ENCODE measurements around the gene RAB32. TPM values are rescaled to one million over a fixed set of nuclear protein-coding genes. Genes with fewer than 3 reads are reported as not detected.

The RAB32 gene
- total RNA-seq (21.4 TPM), polyA plus RNA-seq (ENCODE audit: insufficient read depth in 1 of 8, insufficient read length in 8 of 8, low replicate concordance in 1 of 8) (10 to 100 TPM; 14.6 to 29.5 (median 16.7) TPM)
- long read RNA-seq, donor 1, transcript RAB32-201 (3 exons, 1,217 nt): major isoform, 8 of 8 reads
- long read RNA-seq, donor 1, partial matches to known transcripts: 0 of 8 reads
- long read RNA-seq, donor 1, other reads (novel, unspliced or antisense): 0 of 8 reads
- long read RNA-seq, donor 2: 0 reads
- long read RNA-seq, donor 3, transcript RAB32-201 (3 exons, 1,217 nt): major isoform, 11 of 11 reads
- long read RNA-seq, donor 3, partial matches to known transcripts: 0 of 11 reads
- long read RNA-seq, donor 3, other reads (novel, unspliced or antisense): 0 of 11 reads
- long read RNA-seq, donor 4, transcript RAB32-201 (3 exons, 1,217 nt): major isoform, 10 of 10 reads
- long read RNA-seq, donor 4, partial matches to known transcripts: 0 of 10 reads
- long read RNA-seq, donor 4, other reads (novel, unspliced or antisense): 0 of 10 reads
- long read RNA-seq, donor 5, transcript RAB32-201 (3 exons, 1,217 nt): major isoform, 40 of 63 reads
- long read RNA-seq, donor 5, partial matches to known transcripts: 23 of 63 reads
- long read RNA-seq, donor 5, other reads (novel, unspliced or antisense): 0 of 63 reads
- long read RNA-seq, donor 6, transcript RAB32-201 (3 exons, 1,217 nt): major isoform, 32 of 32 reads
- long read RNA-seq, donor 6, partial matches to known transcripts: 0 of 32 reads
- long read RNA-seq, donor 6, other reads (novel, unspliced or antisense): 0 of 32 reads
- long read RNA-seq, donor 7, transcript RAB32-201 (3 exons, 1,217 nt): major isoform, 27 of 58 reads
- long read RNA-seq, donor 7, partial matches to known transcripts: 31 of 58 reads
- long read RNA-seq, donor 7, other reads (novel, unspliced or antisense): 0 of 58 reads
- long read RNA-seq, donor 8, transcript RAB32-201 (3 exons, 1,217 nt): major isoform, 14 of 19 reads
- long read RNA-seq, donor 8, partial matches to known transcripts: 5 of 19 reads
- long read RNA-seq, donor 8, other reads (novel, unspliced or antisense): 0 of 19 reads
- long read RNA-seq, donor 9, transcript RAB32-201 (3 exons, 1,217 nt): major isoform, 7 of 20 reads
- long read RNA-seq, donor 9, partial matches to known transcripts: 13 of 20 reads
- long read RNA-seq, donor 9, other reads (novel, unspliced or antisense): 0 of 20 reads
- long read RNA-seq, donor 10, transcript RAB32-201 (3 exons, 1,217 nt): major isoform, 19 of 26 reads
- long read RNA-seq, donor 10, partial matches to known transcripts: 7 of 26 reads
- long read RNA-seq, donor 10, other reads (novel, unspliced or antisense): 0 of 26 reads
- long read RNA-seq, donor 11, transcript RAB32-201 (3 exons, 1,217 nt): major isoform, 17 of 17 reads
- long read RNA-seq, donor 11, partial matches to known transcripts: 0 of 17 reads
- long read RNA-seq, donor 11, other reads (novel, unspliced or antisense): 0 of 17 reads

DNA sequence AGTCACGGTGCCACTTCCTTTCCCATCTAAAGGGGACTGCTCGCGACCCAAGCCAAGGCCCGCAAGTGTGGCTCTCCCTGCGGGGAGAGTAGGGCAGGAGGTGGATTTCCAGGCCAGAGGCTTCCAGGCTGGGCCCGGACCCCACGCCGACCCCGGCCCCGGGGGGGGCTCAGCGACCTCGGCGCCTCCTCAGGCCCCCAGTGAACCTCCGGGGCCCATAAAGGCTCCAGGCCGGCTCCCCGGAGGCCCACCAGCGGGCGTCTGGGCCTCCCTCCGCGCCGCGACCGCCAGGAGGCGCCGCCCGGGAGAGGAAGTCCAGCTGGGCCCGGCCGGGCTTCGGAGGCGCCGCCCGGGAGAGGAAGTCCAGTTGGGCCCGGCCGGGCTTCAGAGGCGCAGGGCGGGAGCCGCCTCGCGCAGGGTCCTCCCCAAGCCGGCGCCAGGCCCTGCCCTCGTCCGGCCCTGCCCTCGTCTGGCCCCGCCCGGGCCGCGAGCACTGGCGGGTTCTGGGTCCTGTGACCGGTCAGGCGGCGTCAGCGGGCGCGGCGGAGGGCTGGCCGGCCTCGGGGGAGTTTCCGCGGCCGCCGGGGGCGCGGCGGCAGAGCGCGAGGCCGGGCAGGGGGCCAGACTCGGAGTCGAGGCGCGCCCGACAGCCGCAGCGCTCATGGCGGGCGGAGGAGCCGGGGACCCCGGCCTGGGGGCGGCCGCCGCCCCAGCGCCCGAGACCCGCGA, at the start of gene RAB32:
TSS of gene RAB32 (plus strand) at position 623 of the 729 bp plus-strand sequence. CDS start at position 662, 39 bp downstream.
- no peaks in the 10 kb centered on the region for H3K36me3 ChIP-seq (ENCODE audit: control insufficient read depth, insufficient read depth, low read length)
- DNase-seq: peak; percentile 96
- peaks cover 12% of the 10 kb centered on the region for H3K4me1 ChIP-seq (ENCODE audit: control insufficient read depth, insufficient read depth, low read length)
- H3K9me3 ChIP-seq (replicated peaks; ENCODE audit: control insufficient read depth, low read depth, low read length): no peaks in the 10 kb centered on the region
- no peaks in the 10 kb centered on the region for H3K27me3 ChIP-seq (ENCODE audit: control insufficient read depth, insufficient read depth, low read length)
- H3K4me3 ChIP-seq (ENCODE audit: low read length): peak within 1 kb of the TSS; percentile 70
- peak within 1 kb of the TSS; percentile 95 for H3K27ac ChIP-seq (ENCODE audit: low read length)
- WGBS (ENCODE audit: insufficient coverage): 2% methylated on average over 85 of the region's 86 CpGs

DNA sequence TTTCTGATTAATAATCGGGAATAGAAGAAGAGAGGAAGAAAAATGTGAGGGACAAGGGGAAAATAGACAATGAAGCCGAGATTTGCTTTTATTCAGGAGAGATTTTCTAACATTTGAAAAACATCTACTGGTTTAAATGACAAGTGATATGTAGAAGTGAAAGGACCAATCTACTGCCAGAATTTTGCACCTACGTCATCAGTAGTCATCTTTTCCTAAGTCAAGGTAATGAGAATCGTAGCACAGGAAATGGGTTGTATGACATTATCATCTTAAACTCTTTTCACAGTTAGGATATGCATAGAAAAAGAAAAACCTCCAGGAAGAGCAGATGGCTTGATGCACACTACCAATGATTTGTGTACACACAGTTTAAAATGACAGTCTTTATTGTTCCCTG, 45.3 kb upstream of the RAB32 start:
- DNase-seq: no peak
- Histone ChIP-seq H3K36me3 (ENCODE audit: control insufficient read depth, insufficient read depth, low read length) (no peaks in the 10 kb centered on the region), H3K27me3 (ENCODE audit: control insufficient read depth, insufficient read depth, low read length) (no peaks in the 10 kb centered on the region), H3K4me3 (ENCODE audit: low read length) (no peak overlapping the region), H3K27ac (ENCODE audit: low read length) (no peak overlapping the region), H3K4me1 (ENCODE audit: control insufficient read depth, insufficient read depth, low read length) (no peaks in the 10 kb centered on the region), H3K9me3 (replicated peaks; ENCODE audit: control insufficient read depth, low read depth, low read length) (no peaks in the 10 kb centered on the region)
- WGBS (ENCODE audit: insufficient coverage): no CpG with 5 or more reads among the region's 4 CpGs

DNA sequence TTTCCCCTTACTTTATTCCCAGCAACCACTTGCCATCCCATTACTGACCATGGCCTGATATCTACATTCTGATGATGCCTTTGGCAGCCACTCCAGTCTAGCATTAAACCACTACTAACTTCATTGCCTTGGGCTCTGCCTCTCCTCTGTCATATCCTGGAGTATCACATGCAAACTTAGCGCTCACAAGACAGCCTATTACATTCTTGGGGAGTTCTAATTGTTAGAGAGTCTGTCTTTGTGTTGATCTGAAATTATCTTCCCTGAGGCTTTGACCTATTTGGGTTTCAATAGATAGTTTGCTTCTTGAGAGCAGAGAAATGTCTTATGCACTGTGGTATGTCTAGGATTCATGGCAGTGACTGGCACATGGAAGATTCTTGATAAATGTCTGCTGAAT, 40.5 kb upstream of the RAB32 start:
- Histone ChIP-seq H3K9me3 (replicated peaks; ENCODE audit: control insufficient read depth, low read depth, low read length) (no peaks in the 10 kb centered on the region), H3K4me1 (ENCODE audit: control insufficient read depth, insufficient read depth, low read length) (no peaks in the 10 kb centered on the region), H3K27me3 (ENCODE audit: control insufficient read depth, insufficient read depth, low read length) (no peaks in the 10 kb centered on the region), H3K36me3 (ENCODE audit: control insufficient read depth, insufficient read depth, low read length) (no peaks in the 10 kb centered on the region), H3K27ac (ENCODE audit: low read length) (no peak overlapping the region), H3K4me3 (ENCODE audit: low read length) (no peak overlapping the region)
- DNase-seq: no peak
- no CpG with 5 or more reads among the region's 1 CpG for WGBS (ENCODE audit: insufficient coverage)

DNA sequence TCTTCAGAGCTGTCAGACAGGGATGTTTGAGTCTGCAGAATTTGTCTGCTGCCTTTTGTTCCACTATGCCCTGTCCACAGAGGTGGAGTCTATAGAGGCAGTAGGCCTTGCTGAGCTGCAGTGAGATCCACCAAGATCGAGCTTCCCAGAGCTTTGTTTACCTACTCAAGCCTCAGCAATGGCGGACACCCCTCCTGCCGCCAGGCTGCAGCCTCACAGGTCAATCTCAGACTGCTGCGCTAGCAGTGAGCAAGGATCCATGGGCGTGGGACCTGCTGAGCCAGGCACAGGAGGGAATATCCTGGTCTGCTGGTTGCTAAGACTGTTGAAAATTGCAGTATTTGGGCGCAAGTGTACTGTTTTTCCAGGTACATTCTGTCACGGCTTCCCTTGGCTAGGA, 28.4 kb upstream of the RAB32 start:
- no peaks in the 10 kb centered on the region for H3K9me3 ChIP-seq (replicated peaks; ENCODE audit: control insufficient read depth, low read depth, low read length)
- no peak overlapping the region for H3K4me3 ChIP-seq (ENCODE audit: low read length)
- no peak overlapping the region for H3K27ac ChIP-seq (ENCODE audit: low read length)
- H3K4me1 ChIP-seq (ENCODE audit: control insufficient read depth, insufficient read depth, low read length): no peaks in the 10 kb centered on the region
- H3K27me3 ChIP-seq (ENCODE audit: control insufficient read depth, insufficient read depth, low read length): no peaks in the 10 kb centered on the region
- DNase-seq: no peak
- 82% methylated on average over 7 of the region's 7 CpGs for WGBS (ENCODE audit: insufficient coverage)
- H3K36me3 ChIP-seq (ENCODE audit: control insufficient read depth, insufficient read depth, low read length): no peaks in the 10 kb centered on the region

DNA sequence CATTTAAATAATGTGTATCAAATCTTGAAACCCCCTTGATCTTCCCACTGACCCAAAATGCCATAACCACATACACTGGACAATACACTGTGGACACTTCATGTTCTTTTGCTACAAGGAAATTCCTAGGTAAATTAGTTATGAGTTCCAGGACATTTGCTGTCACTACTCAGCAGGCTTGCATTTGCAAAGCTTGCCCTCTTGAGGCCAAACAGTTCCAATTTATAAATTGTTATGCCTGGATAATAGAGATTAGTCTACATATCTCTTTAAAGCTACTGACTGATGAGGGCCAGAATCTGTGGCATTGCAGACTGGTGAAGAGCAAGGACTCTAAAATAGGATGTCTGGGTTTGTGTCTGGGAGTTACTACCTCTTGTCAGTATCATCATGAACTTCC, 17.4 kb upstream of the RAB32 start:
- Histone ChIP-seq H3K36me3 (ENCODE audit: control insufficient read depth, insufficient read depth, low read length) (no peaks in the 10 kb centered on the region), H3K27ac (ENCODE audit: low read length) (no peak overlapping the region), H3K4me3 (ENCODE audit: low read length) (no peak overlapping the region), H3K27me3 (ENCODE audit: control insufficient read depth, insufficient read depth, low read length) (no peaks in the 10 kb centered on the region), H3K4me1 (ENCODE audit: control insufficient read depth, insufficient read depth, low read length) (no peaks in the 10 kb centered on the region), H3K9me3 (replicated peaks; ENCODE audit: control insufficient read depth, low read depth, low read length) (no peaks in the 10 kb centered on the region)
- DNase-seq: no peak

DNA sequence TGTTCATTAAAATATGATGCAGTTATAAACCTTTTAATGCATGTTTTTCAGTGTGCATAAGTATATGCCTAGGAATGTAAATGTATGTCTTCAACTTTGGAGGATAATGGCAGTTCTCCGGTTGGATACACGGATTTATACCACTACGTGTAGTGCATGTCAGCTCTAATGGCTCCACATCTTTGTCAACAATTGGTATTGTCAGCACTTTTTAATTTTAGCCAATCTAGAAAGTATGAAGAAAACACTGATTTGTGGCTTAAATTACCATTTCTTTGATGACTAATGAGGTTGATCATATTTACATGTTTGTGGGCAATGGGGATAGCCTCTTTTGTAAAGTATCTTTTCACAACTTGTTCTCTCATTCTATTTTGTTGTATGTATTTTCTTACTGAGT, 10.9 kb upstream of the RAB32 start:
- no peak for DNase-seq
- 100% methylated on average over 2 of the region's 3 CpGs for WGBS (ENCODE audit: insufficient coverage)
- H3K9me3 ChIP-seq (replicated peaks; ENCODE audit: control insufficient read depth, low read depth, low read length): no peaks in the 10 kb centered on the region

DNA sequence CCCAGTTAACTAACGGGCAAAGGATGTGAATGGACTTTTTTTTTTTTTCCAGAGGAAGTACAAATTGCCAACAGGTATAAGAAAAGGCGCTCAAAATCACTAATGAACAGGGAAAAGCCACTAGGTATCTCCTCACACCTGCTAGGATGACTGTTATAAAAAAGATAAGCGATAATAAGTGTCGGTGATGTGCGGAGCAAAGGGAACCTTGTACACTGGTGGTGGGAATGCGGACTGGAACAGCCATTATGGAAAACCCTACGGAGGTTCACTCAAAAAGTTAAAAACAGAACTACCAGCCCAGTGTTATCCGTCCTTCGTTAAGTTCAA, 787 bp upstream of the RAB32 start:
- Histone ChIP-seq H3K4me3 (ENCODE audit: low read length) (peak overlapping the region; percentile 53), H3K36me3 (ENCODE audit: control insufficient read depth, insufficient read depth, low read length) (no peaks in the 10 kb centered on the region), H3K9me3 (replicated peaks; ENCODE audit: control insufficient read depth, low read depth, low read length) (no peaks in the 10 kb centered on the region), H3K27me3 (ENCODE audit: control insufficient read depth, insufficient read depth, low read length) (no peaks in the 10 kb centered on the region), H3K27ac (ENCODE audit: low read length) (peak overlapping the region; percentile 84), H3K4me1 (ENCODE audit: control insufficient read depth, insufficient read depth, low read length) (peaks cover 12% of the 10 kb centered on the region)
- WGBS (ENCODE audit: insufficient coverage): no CpG with 5 or more reads among the region's 9 CpGs
- peak; percentile 40 for DNase-seq

More for the DNA sequence above, 10.9 kb upstream of the RAB32 start:
- Histone ChIP-seq H3K4me1 (ENCODE audit: control insufficient read depth, insufficient read depth, low read length) (no peaks in the 10 kb centered on the region), H3K27ac (ENCODE audit: low read length) (no peak overlapping the region), H3K27me3 (ENCODE audit: control insufficient read depth, insufficient read depth, low read length) (no peaks in the 10 kb centered on the region), H3K36me3 (ENCODE audit: control insufficient read depth, insufficient read depth, low read length) (no peaks in the 10 kb centered on the region), H3K4me3 (ENCODE audit: low read length) (no peak overlapping the region)

DNA sequence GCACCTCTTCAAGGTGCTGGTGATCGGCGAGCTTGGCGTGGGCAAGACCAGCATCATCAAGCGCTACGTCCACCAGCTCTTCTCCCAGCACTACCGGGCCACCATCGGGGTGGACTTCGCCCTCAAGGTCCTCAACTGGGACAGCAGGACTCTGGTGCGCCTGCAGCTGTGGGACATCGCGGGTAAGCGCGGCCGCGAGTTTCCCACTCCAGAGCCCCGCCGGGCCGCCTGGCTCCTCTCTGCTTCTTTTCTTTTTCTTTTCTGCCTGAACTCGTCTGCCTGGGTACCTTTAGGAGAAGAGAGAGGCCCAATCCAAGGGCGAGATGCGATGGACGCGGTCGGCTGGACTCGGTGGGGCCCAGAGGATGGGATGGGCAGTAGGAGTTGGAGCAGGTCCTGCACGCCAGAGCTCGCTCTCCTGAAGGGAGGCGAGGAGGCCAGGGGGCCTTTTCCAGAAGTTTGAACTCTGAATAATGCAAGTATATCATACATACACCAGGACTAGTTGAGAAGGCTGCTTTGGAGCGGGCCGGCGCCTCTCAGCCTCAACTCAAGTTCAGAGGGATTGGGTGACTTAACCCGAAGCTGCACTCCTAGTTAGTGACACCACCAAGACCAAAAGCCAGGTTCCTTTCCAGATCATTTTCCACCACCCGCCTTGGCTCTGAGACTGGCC, 445 bp downstream of the RAB32 start:
- H3K36me3 ChIP-seq (ENCODE audit: control insufficient read depth, insufficient read depth, low read length): no peaks in the 10 kb centered on the region
- H3K27ac ChIP-seq (ENCODE audit: low read length): peak overlapping the region; percentile 95
- peaks cover 12% of the 10 kb centered on the region for H3K4me1 ChIP-seq (ENCODE audit: control insufficient read depth, insufficient read depth, low read length)
- H3K27me3 ChIP-seq (ENCODE audit: control insufficient read depth, insufficient read depth, low read length): no peaks in the 10 kb centered on the region
- no peaks in the 10 kb centered on the region for H3K9me3 ChIP-seq (replicated peaks; ENCODE audit: control insufficient read depth, low read depth, low read length)
- peak; percentile 76 for DNase-seq
- 0% methylated on average over 17 of the region's 33 CpGs for WGBS (ENCODE audit: insufficient coverage)
- H3K4me3 ChIP-seq (ENCODE audit: low read length): peak overlapping the region; percentile 70
